CD4-positive, alpha-beta T cell treated with Interleukin-21 for 1 hour (primary cell): ENCODE results near the gene TIE1.

ENCODE experiments used
- DNase-seq: peaks from one replicate; pipeline ENCODE4 v3.0.0-alpha.2; 2020

TIE1 gene

GRCh38 chr1:43339584-43340232 is 38.9 kb downstream of the TIE1 start:
- DNase-seq, result no peak

- DNase-seq, result no peak
Observed at GRCh38 chr1:43340559-43340958, 39.8 kb downstream of the TIE1 start.

DNA sequence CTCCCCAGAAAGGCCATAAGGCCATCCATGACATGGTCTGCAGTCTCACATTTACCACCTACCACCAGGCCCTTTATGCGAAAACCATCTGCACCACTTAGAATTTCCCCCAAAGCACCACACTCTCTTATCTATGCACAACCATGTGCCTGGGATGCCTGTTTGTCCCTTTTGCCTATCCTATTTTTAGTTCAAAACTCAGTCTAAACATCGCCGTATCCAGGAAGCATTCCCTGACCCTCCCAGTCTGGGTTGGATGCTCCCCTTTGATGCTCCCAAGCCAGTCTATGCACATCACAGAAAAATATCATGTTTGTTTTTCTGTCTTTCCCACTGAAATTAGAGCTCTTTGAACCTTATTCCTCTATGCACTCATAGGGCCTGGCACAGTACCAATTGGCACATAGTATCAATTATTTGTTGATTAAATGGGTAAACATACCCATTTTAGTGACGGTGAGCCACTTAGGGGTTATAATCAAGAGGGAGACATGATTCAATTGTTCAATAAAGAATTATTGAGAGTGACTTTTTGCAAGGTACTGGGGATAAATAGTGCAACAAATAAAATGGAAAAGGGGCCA is 43.6 kb downstream of the TIE1 start:
- no peak for DNase-seq

- no peak for DNase-seq
Observed at GRCh38 chr1:43345120-43345519, 44.3 kb downstream of the TIE1 start.

- DNase-seq, result no peak
Observed at GRCh38 chr1:43346636-43347035, 45.9 kb downstream of the TIE1 start.

DNA sequence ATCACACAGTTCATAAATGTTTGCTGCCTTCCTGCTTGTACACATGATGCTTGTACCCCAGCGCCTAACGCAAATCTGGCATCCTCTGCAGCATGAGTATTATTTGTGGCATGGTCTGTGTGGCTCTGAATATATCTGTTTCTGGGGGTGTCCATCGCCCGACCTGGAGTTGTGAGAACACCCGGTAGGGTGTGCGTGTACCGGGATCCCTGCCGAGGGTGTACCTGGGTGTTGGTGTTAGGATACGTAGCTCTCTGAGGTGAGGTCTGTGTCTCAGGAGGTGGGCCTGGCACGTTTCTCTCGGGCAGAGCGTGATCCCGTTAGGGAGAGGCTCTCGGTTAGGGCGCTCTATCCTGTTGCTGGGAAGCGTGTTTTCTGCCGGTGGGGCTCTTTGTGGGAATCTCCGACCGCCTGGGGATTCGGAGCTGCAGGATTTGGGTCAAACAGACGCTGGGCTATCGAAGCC is 47.6 kb downstream of the TIE1 start:
- no peak for DNase-seq

DNA sequence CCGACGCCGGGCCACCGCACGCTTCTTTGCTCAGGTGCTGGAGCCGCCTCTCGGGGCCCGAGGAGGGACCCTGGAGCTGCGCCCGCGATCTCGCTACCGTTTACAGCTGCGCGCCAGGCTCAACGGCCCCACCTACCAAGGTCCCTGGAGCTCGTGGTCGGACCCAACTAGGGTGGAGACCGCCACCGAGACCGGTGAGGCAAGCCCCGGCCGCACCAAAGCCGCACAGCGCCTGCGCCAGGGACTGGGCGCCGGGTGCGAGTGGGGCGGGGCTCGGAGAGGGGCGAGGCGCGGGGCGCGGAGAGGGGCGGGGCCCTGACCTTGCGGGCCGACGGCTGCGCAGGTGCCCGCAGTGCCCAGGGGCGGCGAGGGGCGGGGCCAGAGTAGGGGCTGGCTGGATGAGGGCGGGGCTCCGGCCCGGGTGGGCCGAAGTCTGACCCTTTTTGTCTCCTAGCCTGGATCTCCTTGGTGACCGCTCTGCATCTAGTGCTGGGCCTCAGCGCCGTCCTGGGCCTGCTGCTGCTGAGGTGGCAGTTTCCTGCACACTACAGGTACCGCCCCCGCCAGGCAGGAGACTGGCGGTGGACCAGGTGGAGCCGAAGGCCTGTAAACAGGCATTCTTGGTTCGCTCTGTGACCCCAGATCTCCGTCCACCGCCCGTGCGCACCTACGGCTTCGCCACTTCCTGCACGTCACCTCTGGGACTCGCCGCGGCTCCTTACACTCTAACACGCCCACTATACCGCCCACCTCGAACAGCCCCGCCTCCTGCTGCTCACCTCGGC is 48.2 kb downstream of the TIE1 start:
- DNase-seq, result peak; percentile 85

GRCh38 chr1:43349594-43350306 is 49.0 kb downstream of the TIE1 start:
- no peak for DNase-seq

DNA sequence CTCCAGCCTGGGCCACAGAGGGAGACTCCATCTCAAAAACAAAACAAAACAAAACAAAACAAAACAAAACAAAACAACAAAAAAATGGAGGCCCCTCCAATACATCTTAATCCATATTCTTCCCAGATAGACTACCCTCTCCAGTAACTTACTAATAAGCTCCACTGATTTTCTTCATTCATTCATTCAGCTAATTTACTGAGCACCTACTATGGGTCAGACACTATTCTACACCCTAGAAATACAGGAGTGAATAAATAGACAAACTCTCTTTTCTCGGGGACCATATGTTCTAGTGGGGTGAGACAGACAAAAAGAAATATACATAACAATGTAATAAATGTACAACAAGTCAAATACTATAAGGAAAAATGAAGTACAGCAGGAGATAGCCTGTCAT is 50.2 kb downstream of the TIE1 start:
- DNase-seq, result no peak

DNA sequence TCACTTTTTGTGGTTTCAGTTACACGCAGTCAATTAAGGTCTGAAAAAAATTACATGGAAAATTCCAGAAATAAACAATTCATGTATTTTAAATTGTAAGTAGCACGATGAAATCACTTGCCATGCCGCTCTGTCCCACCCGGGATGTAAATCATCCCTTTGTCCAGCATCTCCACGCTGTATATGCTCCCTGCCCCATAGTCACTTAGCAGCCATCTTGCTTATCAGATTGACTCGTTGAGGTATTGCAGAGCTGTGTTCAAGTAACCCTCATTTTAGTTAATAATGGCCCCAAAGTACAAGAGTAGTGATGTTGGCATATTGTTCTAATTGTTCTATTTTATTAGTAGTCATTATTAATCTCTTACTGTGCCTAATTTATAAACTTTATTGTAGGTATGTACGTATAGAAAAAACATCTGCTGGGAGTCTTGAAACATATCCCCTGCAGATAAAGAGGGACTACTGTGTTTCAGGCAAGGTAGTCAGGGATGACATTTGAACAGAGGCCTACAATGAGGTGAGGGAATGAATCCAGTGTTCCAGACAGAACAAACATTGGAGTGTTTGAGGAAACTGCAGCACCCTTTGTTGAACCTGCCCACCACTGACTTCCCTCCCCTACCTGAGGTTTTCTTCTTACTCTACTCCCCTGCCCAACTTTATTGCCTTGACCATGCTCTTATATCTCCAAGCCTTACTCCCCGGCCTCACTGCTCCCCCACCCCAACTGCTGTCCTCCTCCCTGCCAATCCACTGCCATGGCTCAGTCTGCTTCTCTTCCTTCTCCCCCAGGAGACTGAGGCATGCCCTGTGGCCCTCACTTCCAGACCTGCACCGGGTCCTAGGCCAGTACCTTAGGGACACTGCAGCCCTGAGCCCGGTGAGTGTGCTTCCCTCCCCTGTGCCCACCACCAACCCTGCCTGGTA is 50.9 kb downstream of the TIE1 start:
- no peak for DNase-seq

DNA sequence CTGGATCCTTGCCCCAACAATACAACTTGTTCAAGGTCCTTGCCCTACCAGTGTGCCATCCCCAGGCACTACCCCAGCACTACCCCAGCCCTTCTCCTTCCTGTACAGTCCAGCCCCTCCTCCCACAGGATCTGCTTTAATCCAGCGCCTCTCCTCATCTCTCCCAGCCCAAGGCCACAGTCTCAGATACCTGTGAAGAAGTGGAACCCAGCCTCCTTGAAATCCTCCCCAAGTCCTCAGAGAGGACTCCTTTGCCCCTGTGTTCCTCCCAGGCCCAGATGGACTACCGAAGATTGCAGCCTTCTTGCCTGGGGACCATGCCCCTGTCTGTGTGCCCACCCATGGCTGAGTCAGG is 51.5 kb downstream of the TIE1 start:
- DNase-seq, result no peak

DNA sequence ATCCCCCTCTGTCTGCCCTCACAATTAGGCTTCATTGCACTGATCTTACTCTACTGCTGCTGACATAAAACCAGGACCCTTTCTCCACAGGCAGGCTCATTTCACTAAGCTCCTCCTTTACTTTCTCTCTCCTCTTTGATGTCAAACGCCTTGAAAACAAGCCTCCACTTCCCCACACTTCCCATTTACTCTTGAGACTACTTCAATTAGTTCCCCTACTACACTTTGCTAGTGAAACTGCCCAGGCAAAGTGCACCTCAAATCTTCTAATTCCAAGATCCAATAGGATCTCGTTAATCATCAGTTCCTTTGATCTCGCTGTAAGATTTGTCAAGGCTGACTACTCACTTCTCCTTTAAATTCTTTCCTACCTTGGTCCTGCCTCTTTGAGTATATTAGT is 52.1 kb downstream of the TIE1 start:
- no peak for DNase-seq

DNA sequence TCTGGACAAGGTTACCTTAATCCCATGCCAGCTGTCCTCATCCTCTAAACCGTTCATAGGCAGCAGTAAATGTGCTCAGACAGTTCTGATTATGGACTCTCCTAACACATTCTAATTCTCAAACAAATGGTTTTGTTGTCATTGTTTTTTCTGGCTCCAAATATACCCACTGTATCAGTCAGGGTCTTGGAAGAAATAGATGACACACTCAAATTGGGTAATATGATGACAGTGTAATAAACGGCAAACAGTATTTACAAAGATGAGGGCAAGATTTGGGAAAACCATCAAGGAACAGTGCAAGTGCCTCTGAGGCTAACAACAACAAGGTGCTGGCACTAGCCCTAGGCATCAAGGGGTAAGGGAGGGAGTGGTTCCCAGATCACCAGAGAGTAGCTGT is 53.7 kb downstream of the TIE1 start:
- no peak for DNase-seq

DNA sequence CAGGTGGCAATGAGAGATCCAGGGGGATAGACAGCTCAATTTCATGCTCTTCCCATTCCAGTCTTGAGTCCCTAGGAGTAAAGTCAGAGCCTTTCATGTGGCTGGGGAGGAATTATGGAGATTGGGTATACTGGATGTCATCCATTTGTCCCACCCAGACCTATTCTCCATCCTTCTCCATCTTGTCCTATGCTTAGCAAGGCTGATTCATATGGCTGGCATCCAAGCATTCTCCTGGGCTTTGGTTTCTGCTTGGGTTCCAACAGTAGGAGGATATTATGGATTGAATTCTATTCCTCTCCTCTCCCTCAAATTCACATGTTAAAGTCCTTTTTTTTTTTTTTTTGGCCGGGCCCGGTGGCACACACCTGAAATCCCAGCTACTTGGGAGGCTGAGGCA is 54.2 kb downstream of the TIE1 start:
- no peak for DNase-seq

DNA sequence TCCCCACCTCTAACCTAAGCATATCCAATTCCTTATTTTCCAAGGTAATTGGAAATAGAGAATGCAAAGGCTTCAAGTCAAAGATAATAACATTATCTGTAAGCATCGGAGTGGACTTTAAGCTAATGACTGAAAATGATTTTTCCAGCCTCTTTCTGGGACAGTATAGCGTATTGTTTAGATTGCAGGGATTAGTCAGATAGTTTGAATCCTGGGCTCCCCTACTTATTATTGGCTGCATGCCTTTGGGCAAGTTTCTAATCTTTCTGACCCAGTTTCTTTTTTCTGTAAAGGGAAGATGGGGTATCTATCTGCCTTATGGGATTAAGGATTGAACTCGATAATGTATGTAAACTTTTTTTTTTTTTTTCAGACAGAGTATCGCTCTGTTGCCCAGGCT is 56.5 kb downstream of the TIE1 start:
- DNase-seq, result no peak

DNA sequence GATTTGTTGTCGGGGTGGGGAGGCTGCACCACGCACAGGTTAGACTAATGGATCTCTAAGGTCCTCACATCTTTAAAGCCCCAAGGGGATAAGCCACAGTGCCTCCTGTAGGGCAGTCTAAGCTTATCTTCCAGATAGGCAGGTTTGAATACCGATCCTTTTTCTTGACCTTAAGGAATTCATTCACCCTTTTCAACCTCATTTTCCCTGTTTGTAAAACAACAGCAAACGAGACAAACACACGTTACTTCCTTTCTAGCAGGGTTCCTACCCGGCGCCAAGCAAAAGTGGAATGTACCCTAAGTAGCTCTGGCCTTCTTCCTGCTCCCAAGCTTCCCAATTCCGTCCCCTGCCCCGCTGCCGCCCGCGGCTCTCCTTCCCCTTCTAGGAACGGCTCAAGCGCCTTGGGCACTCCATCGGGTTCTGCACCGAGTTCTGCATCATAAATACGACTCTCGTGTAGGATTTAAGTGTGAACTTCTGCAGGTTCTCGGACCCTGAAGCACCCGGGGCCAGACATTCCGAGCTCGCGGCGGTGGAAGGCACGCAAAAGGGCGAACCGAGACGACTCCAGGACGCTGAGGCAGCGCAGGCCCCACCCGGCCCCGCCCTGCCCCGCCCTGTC is 57.5 kb downstream of the TIE1 start:
- peak; percentile 32 for DNase-seq

GRCh38 chr1:43358746-43359693 is 58.2 kb downstream of the TIE1 start, which contains the start of gene CDC20:
Gene CDC20 (plus strand): TSS chr1:43358981. CDS start chr1:43359216, 235 bp downstream.
- peak; percentile 97 for DNase-seq

GRCh38 chr1:43359696-43360095 is 58.9 kb downstream of the TIE1 start:
- no peak for DNase-seq

DNA sequence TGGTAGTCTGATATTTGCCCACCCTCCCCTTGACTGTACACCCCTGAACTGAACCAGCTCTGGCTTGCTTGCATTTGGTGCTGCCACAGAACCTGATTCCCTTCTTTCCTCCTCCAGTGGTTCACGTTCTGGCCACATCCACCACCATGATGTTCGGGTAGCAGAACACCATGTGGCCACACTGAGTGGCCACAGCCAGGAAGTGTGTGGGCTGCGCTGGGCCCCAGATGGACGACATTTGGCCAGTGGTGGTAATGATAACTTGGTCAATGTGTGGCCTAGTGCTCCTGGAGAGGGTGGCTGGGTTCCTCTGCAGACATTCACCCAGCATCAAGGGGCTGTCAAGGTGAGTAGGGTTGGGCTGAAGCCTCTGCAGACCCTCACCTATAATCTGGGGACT is 59.8 kb downstream of the TIE1 start:
- DNase-seq, result no peak

DNA sequence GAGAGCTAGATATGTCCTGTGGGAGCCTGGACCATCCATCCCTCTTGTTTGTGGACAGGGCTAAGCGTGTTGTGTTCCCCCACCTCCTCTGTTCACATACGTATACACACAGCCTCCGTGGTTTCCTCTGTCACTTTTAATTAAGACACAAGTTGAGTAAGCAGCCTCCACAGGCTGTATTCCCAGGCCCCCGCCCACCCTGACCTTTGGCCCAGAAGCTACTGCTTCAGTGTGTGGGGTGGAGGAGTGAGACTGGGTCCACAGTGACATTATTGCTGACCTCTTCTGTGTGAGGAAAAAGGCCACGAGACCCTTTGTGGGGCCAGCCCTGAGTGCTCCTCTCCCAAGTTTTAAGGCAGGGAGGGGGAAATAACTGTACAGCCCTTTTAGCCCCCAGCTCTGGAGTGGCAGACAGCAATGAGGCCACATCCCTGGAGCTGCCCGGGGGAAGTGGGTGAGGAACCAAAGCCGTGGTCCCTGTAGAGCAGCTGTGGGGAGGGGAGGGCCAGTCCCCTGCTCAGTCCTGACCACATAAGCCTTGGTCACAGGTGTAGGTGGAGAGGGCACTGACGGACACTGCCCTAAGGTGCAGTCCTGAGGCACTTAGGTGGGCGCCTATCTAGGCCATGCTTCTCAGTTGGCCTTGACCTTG is 62.6 kb downstream of the TIE1 start:
- DNase-seq, result no peak
